Cerebellar nuclear complex (tissue), 1 donor: Measurements from ENCODE around the gene ZNF230.

Source experiments
- DNase-seq, 2 experiments: peaks; one replicate each; lab custom pipeline; 2025; lab: John Stamatoyannopoulos, UW

Gene ZNF230

GRCh38 chr19:44002566-44003460, at the start of gene ZNF230:
TSS of gene ZNF230 (plus strand) at chr19:44002957. CDS start at chr19:44007079, 4,122 bp downstream.
- DNase-seq, result peak; percentile 80 to 96

DNA sequence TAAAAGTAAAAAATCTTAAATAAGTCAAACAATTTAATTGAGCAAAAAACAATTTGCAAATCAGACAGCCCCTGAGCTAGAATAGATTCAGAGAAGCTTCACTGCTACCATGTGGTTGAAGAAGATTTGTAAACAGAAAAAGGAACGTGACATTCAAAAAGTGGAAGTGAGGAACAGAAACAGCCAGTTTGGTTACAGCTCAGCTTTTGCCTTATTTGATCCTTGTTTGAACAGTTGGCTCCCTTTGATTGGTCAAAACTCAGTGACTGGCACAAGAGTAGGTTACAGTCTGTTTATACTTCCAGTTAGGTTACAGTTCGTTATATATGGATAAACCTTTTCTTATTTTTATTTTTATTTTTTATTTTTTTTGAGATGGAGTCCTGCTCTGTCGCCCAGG, 45.9 kb upstream of the ZNF230 start:
- DNase-seq, result no peak

DNA sequence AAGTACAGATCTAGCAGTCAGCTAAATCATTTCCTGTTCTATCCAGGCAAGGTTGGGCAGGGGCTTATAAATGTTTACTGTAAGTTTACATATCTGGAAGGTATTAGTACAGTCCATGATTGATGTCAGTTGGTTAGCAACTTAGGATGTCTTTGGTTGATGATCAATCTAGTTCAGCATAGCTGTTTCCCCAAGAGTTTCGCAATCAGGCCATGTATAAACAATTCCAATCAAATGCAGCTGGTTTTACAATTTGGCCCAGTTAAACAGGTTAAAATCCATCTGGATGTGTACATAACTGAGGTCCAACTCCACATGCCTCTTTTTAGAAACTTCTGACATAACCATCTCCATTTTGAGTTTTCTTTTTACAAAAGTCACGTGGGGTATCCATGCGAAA, 44.9 kb upstream of the ZNF230 start:
- DNase-seq, result no peak

- DNase-seq, result no peak
These were observed 42.3 kb upstream of the ZNF230 start for GRCh38 chr19:43960411-43960810.

- DNase-seq, result no peak
These were observed 36.6 kb upstream of the ZNF230 start for GRCh38 chr19:43966079-43966694.

GRCh38 chr19:43976732-43977131, 26.0 kb upstream of the ZNF230 start:
- DNase-seq, result no peak

DNA sequence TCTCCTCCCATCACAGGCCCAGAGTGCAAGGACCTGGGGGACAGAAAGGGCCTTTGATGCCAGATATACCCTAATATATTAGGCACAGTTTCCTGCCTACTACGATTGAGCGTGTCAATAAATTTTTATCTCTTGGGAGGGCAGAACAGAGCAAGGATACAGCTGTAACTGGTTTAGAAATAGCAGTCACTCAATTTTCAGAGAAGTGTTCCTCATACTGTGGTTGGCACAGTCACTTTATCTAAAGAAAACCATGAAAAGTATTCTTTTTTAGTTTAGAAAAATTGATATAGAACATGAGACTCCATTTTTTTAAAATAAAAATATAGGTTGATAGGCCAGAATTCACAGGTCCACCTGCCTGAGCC, 19.2 kb upstream of the ZNF230 start:
- no peak for DNase-seq

- DNase-seq, result peak; percentile 56 to 94
These were observed 18.7 kb upstream of the ZNF230 start, which contains the start of gene ZNF155 for GRCh38 chr19:43983912-43984686. TSS of gene ZNF155 (plus strand) at chr19:43984188. CDS start at chr19:43988544, 4,356 bp downstream.

- no peak for DNase-seq
These were observed 18.1 kb upstream of the ZNF230 start for GRCh38 chr19:43984687-43985000.

DNA sequence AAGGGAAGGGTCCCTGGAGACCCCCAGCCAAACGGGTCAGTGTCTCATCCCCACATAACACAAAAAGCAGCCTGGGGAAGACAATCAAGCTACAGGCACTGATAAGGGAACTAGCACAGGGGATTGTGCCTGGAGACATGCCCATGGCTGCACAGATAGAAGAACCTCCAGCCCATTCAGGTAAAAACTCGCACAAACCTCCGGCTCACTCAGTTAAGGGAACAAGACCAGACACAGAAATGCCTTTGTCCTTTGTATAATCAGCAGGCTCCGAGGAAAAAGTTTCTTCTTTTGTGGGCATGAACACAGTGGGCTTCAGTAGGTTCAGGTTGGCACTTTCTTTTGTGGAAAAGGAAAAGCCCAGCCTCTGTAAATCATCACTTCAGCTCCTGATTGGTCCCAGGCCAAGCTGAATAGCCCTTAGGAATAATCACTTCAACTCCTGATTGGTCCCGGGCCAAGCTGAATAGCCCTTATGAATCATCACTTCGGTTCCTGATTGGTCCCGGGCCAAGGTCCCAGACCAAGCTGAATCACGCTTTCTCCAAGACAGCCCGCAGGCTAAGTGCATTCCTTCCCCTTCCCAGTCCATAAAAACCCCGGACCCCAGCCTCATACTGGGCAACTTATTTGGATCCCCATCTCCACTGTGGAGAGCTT, 5.0 kb upstream of the ZNF230 start:
- DNase-seq, result no peak

DNA sequence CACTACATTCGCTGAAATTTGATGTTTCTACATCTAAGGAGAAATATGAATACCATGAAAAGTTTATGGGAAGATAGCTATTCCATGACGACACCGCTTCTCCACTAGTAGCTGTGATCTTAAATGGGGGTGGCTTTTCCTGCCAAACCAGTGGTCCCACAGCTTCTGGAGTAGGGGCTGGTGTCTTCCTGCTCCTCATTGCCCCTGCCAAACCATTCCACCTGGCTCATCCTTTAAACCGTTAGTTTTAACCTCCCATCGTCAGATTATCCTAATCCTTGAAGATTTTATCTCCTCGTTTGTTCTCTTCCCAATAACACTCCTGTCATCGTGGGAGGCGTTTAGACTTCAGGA, 568 bp upstream of the ZNF230 start:
- DNase-seq, result no peak

DNA sequence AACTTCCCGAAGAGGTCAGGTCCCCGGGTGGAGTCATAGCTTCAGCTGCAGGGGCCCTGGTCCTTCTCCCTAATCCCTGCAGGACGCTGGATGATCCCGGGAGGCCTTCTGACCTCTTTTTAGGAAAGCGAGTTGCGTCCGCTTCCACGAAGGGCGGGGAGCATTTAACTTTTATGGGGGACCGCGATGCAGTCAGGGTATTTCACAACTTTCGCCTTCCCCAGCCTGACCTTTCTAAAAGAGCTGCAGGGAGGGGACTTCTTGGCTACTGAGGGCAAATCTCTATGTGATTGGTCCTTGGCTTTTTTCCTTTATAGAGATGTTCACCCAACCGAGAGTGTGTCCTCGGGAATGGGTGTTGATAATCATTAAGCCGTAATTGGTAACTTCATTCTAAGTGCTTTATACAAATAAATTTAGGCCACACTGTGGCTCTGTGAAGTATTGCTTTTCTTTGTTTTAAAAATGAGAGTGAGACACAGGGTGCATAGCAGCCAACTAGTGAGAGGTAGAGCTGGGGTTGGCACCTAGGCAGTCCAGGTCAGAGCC, 778 bp downstream of the ZNF230 start:
- DNase-seq, result no peak

DNA sequence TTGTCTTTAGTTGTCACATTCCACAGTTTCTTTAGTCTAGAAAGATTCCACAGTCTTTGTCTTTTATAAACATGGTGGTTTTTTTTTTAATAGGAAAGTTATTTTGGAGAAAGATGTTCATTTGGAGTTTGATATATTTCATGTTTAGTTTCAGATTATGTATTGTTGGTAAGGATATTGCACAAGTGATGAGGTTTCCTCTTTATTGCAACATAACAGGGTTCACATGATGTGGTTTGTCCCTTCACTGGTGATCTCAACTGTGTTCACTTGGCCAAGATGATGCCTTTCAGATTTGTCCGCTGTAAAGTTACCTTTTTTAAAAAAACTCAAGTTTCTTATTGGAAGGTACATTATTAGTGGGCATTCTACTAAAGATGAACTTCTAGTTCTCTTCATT, 3.2 kb downstream of the ZNF230 start:
- no peak for DNase-seq

DNA sequence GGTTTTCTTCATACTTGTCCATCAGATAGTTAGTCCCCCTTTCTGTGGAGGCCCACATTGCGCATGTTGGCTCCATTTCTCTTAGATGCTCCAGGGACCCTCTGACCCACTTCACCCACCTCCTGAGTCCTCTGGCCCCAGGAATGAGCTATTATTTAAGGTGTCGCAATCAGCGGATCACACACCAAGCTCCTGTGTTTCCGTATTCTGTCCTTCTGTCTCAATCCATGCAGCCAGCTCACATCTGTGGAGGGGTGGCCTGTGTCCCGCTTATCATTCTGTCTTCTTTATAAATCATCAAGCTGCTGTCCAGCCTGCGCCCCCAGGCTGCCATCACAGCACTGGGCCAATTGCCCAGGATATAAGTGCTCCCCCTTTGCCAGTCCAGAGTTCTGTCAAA, 4.7 kb downstream of the ZNF230 start:
- no peak for DNase-seq

- no peak for DNase-seq
These were observed 7.7 kb downstream of the ZNF230 start for GRCh38 chr19:44010468-44010867.

- DNase-seq, result no peak
These were observed 16.7 kb downstream of the ZNF230 start for GRCh38 chr19:44019498-44019897.

DNA sequence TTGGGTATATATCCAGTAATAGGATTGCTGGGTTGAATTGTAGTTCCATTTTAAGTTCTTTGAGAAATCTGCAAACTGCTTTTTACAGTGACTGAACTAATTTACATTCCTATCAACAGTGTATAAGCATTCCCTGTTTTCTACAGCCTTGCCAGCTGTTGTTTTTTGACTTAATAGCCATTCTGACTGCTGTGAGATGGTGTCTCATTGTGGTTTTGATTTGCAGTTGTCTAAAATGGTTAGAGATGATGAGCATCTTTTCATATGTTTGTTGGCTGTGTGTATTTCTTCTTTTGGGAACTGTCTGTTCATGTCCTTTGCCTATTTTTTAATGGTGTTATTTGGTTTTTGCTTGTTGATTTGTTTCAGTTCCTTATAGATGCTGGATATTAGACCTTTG, 18.5 kb downstream of the ZNF230 start:
- DNase-seq, result no peak

DNA sequence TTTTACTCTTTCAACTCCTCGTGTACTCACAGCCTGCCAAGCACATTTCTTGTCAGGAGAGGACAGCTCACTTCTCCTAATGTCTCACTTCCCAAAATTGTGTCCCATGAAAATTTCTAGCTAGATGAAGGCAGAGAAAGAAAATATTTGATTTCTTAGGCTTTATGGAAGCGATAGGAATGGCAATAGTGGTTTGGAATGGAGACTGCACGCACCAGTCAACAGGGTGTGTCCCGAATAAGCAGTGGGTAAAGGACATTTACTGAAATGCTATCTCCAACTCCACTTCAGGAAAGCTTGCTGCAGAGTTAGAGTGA, 22.1 kb downstream of the ZNF230 start:
- DNase-seq, result no peak

DNA sequence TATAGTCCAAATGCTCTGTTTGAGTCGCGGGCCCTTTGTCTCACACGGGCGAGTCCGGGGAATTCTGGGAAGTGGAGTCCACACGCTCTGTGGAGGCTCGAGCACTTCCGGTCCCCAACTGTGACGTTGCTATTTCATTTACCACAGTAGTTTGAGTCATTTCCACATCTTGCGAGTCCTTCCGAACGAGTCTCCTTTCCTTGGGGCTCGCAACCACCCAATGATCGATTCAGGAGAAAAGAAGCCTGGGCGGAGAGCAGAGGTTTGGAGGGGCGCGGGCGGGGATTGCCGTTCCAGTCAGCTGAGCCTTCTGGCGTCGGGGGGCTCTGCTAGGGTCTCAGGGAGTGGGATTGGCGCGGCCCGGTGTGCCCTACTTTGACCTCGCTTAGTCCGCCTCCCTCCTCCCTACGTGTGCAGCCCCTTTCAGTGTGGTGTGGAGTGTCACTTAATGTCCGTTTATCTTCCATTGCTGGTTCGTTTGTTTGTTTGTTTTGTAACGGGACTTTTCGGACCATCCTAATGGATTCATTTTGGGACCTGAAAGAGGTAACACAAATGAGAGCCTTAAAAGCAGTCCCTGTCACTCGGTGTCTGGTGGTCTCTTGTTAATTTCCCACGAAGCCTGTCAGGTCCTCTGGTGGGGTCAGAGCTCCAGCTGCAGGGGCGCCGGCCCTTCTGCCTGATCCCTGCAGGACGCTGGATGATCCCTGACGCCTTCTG, 22.6 kb downstream of the ZNF230 start, which contains the start of gene ZNF222:
TSS of gene ZNF222 (plus strand) at position 163 of the 720 bp plus-strand sequence. CDS start at position 221, 58 bp downstream.
- DNase-seq, result peak; percentile 11 to 72

GRCh38 chr19:44026622-44027021, 23.9 kb downstream of the ZNF230 start:
- DNase-seq, result no peak

- no peak for DNase-seq
These were observed 29.3 kb downstream of the ZNF230 start for GRCh38 chr19:44032001-44032610.
